Neuronal stem cell (in vitro differentiated cells): Measurements from ENCODE around the gene HOXB8.

Experiments
- DNase-seq: peaks from one replicate; pipeline ENCODE4 v3.0.0-alpha.2; 2013; ENCODE audit warnings: low spot score
- H2AFZ ChIP-seq: one replicate; pipeline ENCODE4 v1.6.1; 2013; ENCODE audit warnings: mild to moderate bottlenecking, low read length, inconsistent platforms
- H2AK5ac ChIP-seq: 2 replicates; pipeline ENCODE4 v1.6.1; 2013; ENCODE audit warnings: low read depth, mild to moderate bottlenecking, inconsistent platforms, low read length, moderate library complexity, mixed read lengths
- H2BK120ac ChIP-seq: 2 replicates; pipeline ENCODE4 v1.6.1; 2013; ENCODE audit warnings: low read depth, mild to moderate bottlenecking, inconsistent platforms, low read length, moderate library complexity, mixed read lengths
- H2BK12ac ChIP-seq: one replicate; pipeline ENCODE4 v1.6.1; 2013; ENCODE audit warnings: low read length, inconsistent platforms
- H2BK15ac ChIP-seq: 2 replicates; pipeline ENCODE4 v1.6.1; 2013; ENCODE audit warnings: mild to moderate bottlenecking, low read length, inconsistent platforms, mixed read lengths
- H2BK5ac ChIP-seq: one replicate; pipeline ENCODE4 v1.6.1; 2013; ENCODE audit warnings: inconsistent platforms, mild to moderate bottlenecking, low read length, moderate library complexity
- H3K14ac ChIP-seq: one replicate; pipeline ENCODE4 v1.6.1; 2013; ENCODE audit warnings: low read length, inconsistent platforms
- H3K18ac ChIP-seq: 2 replicates; pipeline ENCODE4 v1.6.1; 2013; ENCODE audit warnings: low read length, inconsistent platforms
- H3K23ac ChIP-seq: 2 replicates; pipeline ENCODE4 v1.6.1; 2013; ENCODE audit warnings: low read depth, mild to moderate bottlenecking, mixed read lengths, low read length, inconsistent platforms; ENCODE audit not compliant: poor library complexity
- H3K27ac ChIP-seq: replicated peaks from 3 replicates; pipeline ENCODE4 v1.5.1; 2013; ENCODE audit warnings: low read length, inconsistent platforms
- H3K27me3 ChIP-seq, 3 experiments: 2 replicates each; pipeline ENCODE4 v1.6.1; 2013; ENCODE audit warnings: low read length in 3 of 3, mild to moderate bottlenecking in 2 of 3, inconsistent platforms in 1 of 3, low read depth in 1 of 3, mixed read lengths in 1 of 3, moderate library complexity in 1 of 3; ENCODE audit not compliant: control insufficient read depth in 3 of 3, insufficient read depth in 3 of 3
- H3K36me3 ChIP-seq, 2 donors: replicated peaks in 1 of 2; 2 replicates each; pipeline ENCODE4 v1.6.1; 2013; ENCODE audit warnings: low read length in 2 of 2; ENCODE audit not compliant: control insufficient read depth in 2 of 2, insufficient read depth in 2 of 2
- H3K4ac ChIP-seq: 2 replicates; pipeline ENCODE4 v1.6.1; 2013; ENCODE audit warnings: inconsistent platforms, mild to moderate bottlenecking, low read length, moderate library complexity
- H3K4me1 ChIP-seq, 2 donors: 1 replicate in 1 of 2; 2 replicates in 1 of 2; pipeline ENCODE4 v1.6.1; 2013; ENCODE audit warnings: low read length in 2 of 2, low read depth in 1 of 2; ENCODE audit not compliant: control insufficient read depth in 2 of 2, insufficient read depth in 1 of 2
- H3K4me2 ChIP-seq: one replicate; pipeline ENCODE4 v1.6.1; 2013; ENCODE audit warnings: mild to moderate bottlenecking, low read length, inconsistent platforms; ENCODE audit not compliant: insufficient read depth, poor library complexity, severe bottlenecking
- H3K4me3 ChIP-seq, 2 donors: 2 replicates each; pipeline ENCODE4 v1.5.1; 2013; ENCODE audit warnings: low read length in 2 of 2, mild to moderate bottlenecking in 2 of 2, inconsistent platforms in 1 of 2, moderate library complexity in 1 of 2
- H3K79me1 ChIP-seq: one replicate; pipeline ENCODE4 v1.6.1; 2013; ENCODE audit warnings: low read depth, mild to moderate bottlenecking, inconsistent platforms, low read length, moderate library complexity
- H3K9ac ChIP-seq: one replicate; pipeline ENCODE4 v1.6.1; 2013; ENCODE audit warnings: mild to moderate bottlenecking, low read depth, low read length, inconsistent platforms; ENCODE audit not compliant: poor library complexity
- H3K9me3 ChIP-seq, 2 donors: replicated peaks in 1 of 2; 2 replicates each; pipeline versions ENCODE3 to v1.6.1; 2013; ENCODE audit warnings: low read length in 2 of 2, mild to moderate bottlenecking in 2 of 2, inconsistent platforms in 1 of 2, low read depth in 1 of 2, mixed read lengths in 1 of 2, moderate library complexity in 1 of 2; ENCODE audit not compliant: control insufficient read depth in 2 of 2, insufficient read depth in 1 of 2
- H4K8ac ChIP-seq: one replicate; pipeline ENCODE4 v1.6.1; 2013; ENCODE audit warnings: low read depth, mild to moderate bottlenecking, inconsistent platforms, low read length, moderate library complexity
- H4K91ac ChIP-seq: one replicate; pipeline ENCODE4 v1.6.1; 2013; ENCODE audit warnings: low read length, low read depth, mild to moderate bottlenecking, inconsistent platforms; ENCODE audit not compliant: poor library complexity
- WGBS, 2 donors: extraction: QIAGEN DNeasy Blood & Tissue Kit; methylation state at CpG; one replicate each; pipeline ENCODE4 v1.1.7; 2013; ENCODE audit warnings: missing lambda C conversion rate in 2 of 2, mixed read lengths in 1 of 2; ENCODE audit not compliant: insufficient read length in 2 of 2, insufficient replicate concordance in 1 of 2; ENCODE audit errors: extremely low coverage in 2 of 2; 5-methylcytosine and 5-hydroxymethylcytosine counted together

HOXB8 gene

GRCh38 chr17:48630925-48631692 is 16.0 kb upstream of the HOXB8 start:
- Histone ChIP-seq H2BK15ac (no peak overlapping the region), H3K23ac (no peak overlapping the region), H4K8ac (no peak overlapping the region), H3K4me3 (no peak overlapping the region), H3K4me2 (no peak overlapping the region), H3K14ac (no peak overlapping the region), H3K9me3 (no peaks in the 10 kb centered on the region), H2BK5ac (no peak overlapping the region), H3K27ac (no peak overlapping the region), H3K79me1 (no peaks in the 10 kb centered on the region), H3K36me3 (no peaks in the 10 kb centered on the region), H3K18ac (no peak overlapping the region), H3K27me3 (peaks cover 46 to 100% (median 99%) of the 10 kb centered on the region in 3 experiments), H3K9ac (no peak overlapping the region), H2BK12ac (no peak overlapping the region), H2AK5ac (no peak overlapping the region), H3K4me1 (no peaks in the 10 kb centered on the region), H2AFZ (no peak overlapping the region), H4K91ac (no peak overlapping the region), H2BK120ac (no peak overlapping the region), H3K4ac (no peak overlapping the region)
- no CpG with 5 or more reads among the region's 15 CpGs for WGBS, 2 donors
- no peak for DNase-seq

GRCh38 chr17:48630009-48630924 is 15.2 kb upstream of the HOXB8 start:
- H2BK12ac ChIP-seq: no peak overlapping the region
- WGBS, 2 donors: no CpG with 5 or more reads among the region's 15 CpGs

DNA sequence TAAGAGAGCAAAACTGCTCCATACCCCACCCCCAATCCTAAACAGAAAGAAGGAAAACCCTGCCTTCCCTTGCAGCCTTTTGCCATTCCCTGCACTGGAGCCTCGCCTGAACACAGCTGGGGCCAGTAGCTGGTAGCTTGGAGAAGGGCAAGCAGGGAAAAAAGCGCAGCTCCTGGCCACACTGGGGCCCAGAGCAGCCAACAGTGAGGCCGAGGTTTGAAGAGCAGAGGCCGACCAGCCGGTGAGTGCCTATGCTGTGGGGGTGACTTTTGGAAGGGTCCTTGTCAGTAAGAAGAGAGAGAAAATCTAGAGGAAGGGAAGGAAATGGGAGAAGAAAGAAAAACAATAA is 14.3 kb upstream of the HOXB8 start:
- Histone ChIP-seq H3K27me3 (peaks cover 49 to 100% (median 99%) of the 10 kb centered on the region in 3 experiments), H2AK5ac (no peak overlapping the region), H3K4ac (no peak overlapping the region), H4K91ac (no peak overlapping the region), H3K18ac (no peak overlapping the region), H2BK120ac (no peak overlapping the region), H3K36me3 (no peaks in the 10 kb centered on the region), H4K8ac (no peak overlapping the region), H2BK15ac (no peak overlapping the region), H3K27ac (no peak overlapping the region), H3K14ac (peak overlapping the region; percentile 5), H2BK5ac (no peak overlapping the region), H3K4me2 (no peak overlapping the region), H3K4me1 (peaks cover 0 to 4% of the 10 kb centered on the region in 2 donors), H2BK12ac (no peak overlapping the region), H2AFZ (no peak overlapping the region), H3K23ac (no peak overlapping the region), H3K79me1 (no peaks in the 10 kb centered on the region), H3K9me3 (no peaks in the 10 kb centered on the region), H3K9ac (no peak overlapping the region), H3K4me3 (no peak overlapping the region)
- no CpG with 5 or more reads among the region's 5 CpGs for WGBS, 2 donors
- DNase-seq: no peak

More at GRCh38 chr17:48630009-48630924, 15.2 kb upstream of the HOXB8 start:
- Histone ChIP-seq H3K36me3 (no peaks in the 10 kb centered on the region), H3K79me1 (no peaks in the 10 kb centered on the region), H3K4me3 (no peak overlapping the region), H3K23ac (no peak overlapping the region), H2BK15ac (no peak overlapping the region), H3K4ac (no peak overlapping the region), H2BK5ac (no peak overlapping the region), H3K4me2 (no peak overlapping the region), H3K4me1 (peaks cover 0 to 4% of the 10 kb centered on the region in 2 donors), H2AK5ac (no peak overlapping the region), H2AFZ (no peak overlapping the region), H4K91ac (no peak overlapping the region), H3K27me3 (peaks cover 46 to 100% (median 99%) of the 10 kb centered on the region in 3 experiments), H3K14ac (no peak overlapping the region), H3K9me3 (no peaks in the 10 kb centered on the region), H3K9ac (no peak overlapping the region), H4K8ac (no peak overlapping the region), H3K18ac (no peak overlapping the region), H3K27ac (no peak overlapping the region), H2BK120ac (no peak overlapping the region)
- DNase-seq: no peak
